Heart left ventricle (tissue), 13 donors: ENCODE data around the gene SYDE1.

Experiments
- CTCF ChIP-seq, 12 donors: fragments of 200-600 bp; sonication (generic) in 4 of 12; IDR thresholded peaks; one replicate each; pipeline versions ENCODE4 v1.5.0 to v1.8.0; 2018 to 2022; ENCODE audit warnings: antibody characterized with exemption in 12 of 12, mild to moderate bottlenecking in 5 of 12
- POLR2A ChIP-seq, 2 donors: fragments of 450-650 bp; IDR thresholded peaks; one replicate each; pipeline ENCODE4 v1.6.1; 2017; ENCODE audit warnings: antibody characterized with exemption in 2 of 2, mild to moderate bottlenecking in 2 of 2, moderate library complexity in 2 of 2
- donor health status: ischemic (EF 13 %, LVEDD 7.1; RV severe dilation, severe dysfunction).
- donor health status: DM: no; HTN: yes; CAD: no.
- donor health status: DM: no; HTN: no; CAD: no.
- donor health status: ischemic (EF 25% LVEDD 6.9; RV normal size, moderate dysfunction).
- donor health status: ischemic (EF 25% LVEDD 5.7; RV mildly dilated, moderate dysfunction).
- donor health status: ischemic (EF 35%, LVEDD 5.7; RV mildly dilated, moderate dysfunction).
- donor health status: nonischemic (EF 11% LVEDD 7.7; RV severe dilation, severe dysfunction).
- donor health status: DM: yes; HTN: yes; CAD: no.
- donor health status: PGD.
- donor health status: ischemic (EF 29% LVEDD 5.4; RV normal size, mild dysfunction).
- donor health status: nonischemic (EF 23%, LVEDD 6.1; RV moderate dilation, normal function).

- TF ChIP-seq CTCF (IDR thresholded peaks at IDR 0.05) = no peak
- TF ChIP-seq POLR2A (IDR thresholded peaks at IDR 0.05) = no peak
Measured at GRCh38 chr19:15144046-15144646, 36.9 kb downstream of the SYDE1 start.
